ENCODE measurements around the gene ARRDC4. TPM values are rescaled to one million over a fixed set of nuclear protein-coding genes. Genes with fewer than 3 reads are reported as not detected.

Gene ARRDC4
- total RNA-seq, 2 donors from 2014 or later, result 25.4 to 25.6 TPM

GRCh38 chr15:97941572-97941971, 18.9 kb upstream of the ARRDC4 start:
- no peak for DNase-seq (ENCODE audit: low spot score)
- H3K27ac ChIP-seq, result no peak overlapping the region
- H3K4me3 ChIP-seq, result no peak overlapping the region
- H3K4me1 ChIP-seq (replicated peaks), result no peaks in the 10 kb centered on the region
- H3K36me3 ChIP-seq, result no peaks in the 10 kb centered on the region
- TF ChIP-seq POLR2AphosphoS5 (IDR thresholded peaks at IDR 0.05), result no peak
- TF ChIP-seq CTCF (IDR thresholded peaks at IDR 0.05), result no peak
- no peak for TF ChIP-seq POLR2A (IDR thresholded peaks at IDR 0.05)
- no peaks in the 10 kb centered on the region for H3K27me3 ChIP-seq (replicated peaks; ENCODE audit: insufficient read depth)
- no peaks in the 10 kb centered on the region for H3K9me3 ChIP-seq
- WGBS, result 100% methylated on average over 1 of the region's 1 CpG
- intact Hi-C loops (cut with DNase I), result no loop called here

GRCh38 chr15:97944724-97945123, 15.8 kb upstream of the ARRDC4 start:
- 65% methylated on average over 10 of the region's 10 CpGs for WGBS
- no peak overlapping the region for H3K27ac ChIP-seq
- no peaks in the 10 kb centered on the region for H3K36me3 ChIP-seq
- no peak overlapping the region for H3K4me3 ChIP-seq
- H3K27me3 ChIP-seq (replicated peaks; ENCODE audit: insufficient read depth), result no peaks in the 10 kb centered on the region
- H3K4me1 ChIP-seq (replicated peaks), result no peaks in the 10 kb centered on the region
- DNase-seq (ENCODE audit: low spot score), result no peak
- H3K9me3 ChIP-seq, result no peaks in the 10 kb centered on the region
- intact Hi-C loops (cut with DNase I), result no loop called here
- no peak for TF ChIP-seq CTCF (IDR thresholded peaks at IDR 0.05)
- TF ChIP-seq POLR2AphosphoS5 (IDR thresholded peaks at IDR 0.05), result no peak
- TF ChIP-seq POLR2A (IDR thresholded peaks at IDR 0.05), result no peak

- no peaks in the 10 kb centered on the region for H3K9me3 ChIP-seq
- intact Hi-C loops (cut with DNase I), result no loop called here
These were observed 12.8 kb upstream of the ARRDC4 start for GRCh38 chr15:97947465-97948260.

GRCh38 chr15:97953254-97953653, 7.2 kb upstream of the ARRDC4 start:
- 82% methylated on average over 6 of the region's 6 CpGs for WGBS
- TF ChIP-seq CTCF (IDR thresholded peaks at IDR 0.05) (no peak), POLR2A (IDR thresholded peaks at IDR 0.05) (no peak)
- Histone ChIP-seq H3K27ac (no peak overlapping the region), H3K4me1 (replicated peaks) (no peaks in the 10 kb centered on the region), H3K4me3 (no peak overlapping the region), H3K27me3 (replicated peaks; ENCODE audit: insufficient read depth) (no peaks in the 10 kb centered on the region), H3K36me3 (no peaks in the 10 kb centered on the region), H3K9me3 (no peaks in the 10 kb centered on the region)
- DNase-seq (ENCODE audit: low spot score), result no peak
- intact Hi-C loops (cut with DNase I), result no loop called here

More at GRCh38 chr15:97947465-97948260, 12.8 kb upstream of the ARRDC4 start:
- Histone ChIP-seq H3K4me3 (no peak overlapping the region), H3K27ac (no peak overlapping the region), H3K4me1 (replicated peaks) (no peaks in the 10 kb centered on the region), H3K27me3 (replicated peaks; ENCODE audit: insufficient read depth) (no peaks in the 10 kb centered on the region), H3K36me3 (no peaks in the 10 kb centered on the region)
- no peak for TF ChIP-seq CTCF (IDR thresholded peaks at IDR 0.05)
- no peak for TF ChIP-seq POLR2AphosphoS5 (IDR thresholded peaks at IDR 0.05)
- TF ChIP-seq POLR2A (IDR thresholded peaks at IDR 0.05), result no peak
- WGBS, result 52% methylated on average over 14 of the region's 14 CpGs
- DNase-seq (ENCODE audit: low spot score), result no peak

- H3K4me3 ChIP-seq, result no peak overlapping the region
- H3K27me3 ChIP-seq (replicated peaks; ENCODE audit: insufficient read depth), result no peaks in the 10 kb centered on the region
- H3K27ac ChIP-seq, result no peak overlapping the region
- 91% methylated on average over 8 of the region's 8 CpGs for WGBS
- no peaks in the 10 kb centered on the region for H3K4me1 ChIP-seq (replicated peaks)
- no peaks in the 10 kb centered on the region for H3K36me3 ChIP-seq
- TF ChIP-seq POLR2AphosphoS5 (IDR thresholded peaks at IDR 0.05) (no peak), CTCF (IDR thresholded peaks at IDR 0.05) (no peak), POLR2A (IDR thresholded peaks at IDR 0.05) (no peak)
- H3K9me3 ChIP-seq, result no peaks in the 10 kb centered on the region
- no peak for DNase-seq (ENCODE audit: low spot score)
- intact Hi-C loops (cut with DNase I), result no loop called here
These were observed 6.8 kb upstream of the ARRDC4 start for GRCh38 chr15:97953748-97954147.
